NOMO-1 treated with dmso at 0.1 percent for 144 hours (cell line): Measurements from ENCODE around the gene PRR14L.
"Not testable (repeated sequence)": the region's sequence is repeated elsewhere in the genome, so short reads cannot be mapped to it uniquely, and the experiment has no call there.

Experiments
- DNase-seq: peaks from one replicate; lab custom pipeline; 2025; ENCODE audit not compliant: unreplicated experiment; lab: John Stamatoyannopoulos, UW

The PRR14L gene

GRCh38 chr22:31742115-31742514 lies 7.8 kb downstream of the PRR14L start:
- DNase-seq, result no peak

- DNase-seq, result not testable (repeated sequence)
Measured at GRCh38 chr22:31740314-31740713, 9.6 kb downstream of the PRR14L start.

DNA sequence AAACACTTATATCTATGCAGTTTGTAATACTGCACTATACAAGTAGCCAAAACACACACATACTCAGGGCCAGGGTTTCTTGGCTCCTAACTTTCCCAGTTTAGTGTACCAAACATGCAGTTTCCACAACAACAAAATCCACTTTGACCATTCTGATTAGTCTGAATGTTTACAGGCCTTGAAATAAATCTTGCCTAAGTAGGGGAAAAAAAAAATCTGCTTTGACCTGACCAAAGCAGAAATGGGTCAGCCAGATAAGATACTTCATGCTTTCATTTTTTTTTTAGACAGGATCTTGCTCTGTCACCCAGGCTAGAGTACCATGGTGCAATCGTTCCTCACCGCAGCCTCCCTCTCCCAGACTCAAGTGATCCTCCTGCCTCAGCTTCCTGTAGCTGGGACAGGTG lies 10.1 kb downstream of the PRR14L start:
- DNase-seq, result no peak

GRCh38 chr22:31738566-31738965 lies 11.4 kb downstream of the PRR14L start:
- no peak for DNase-seq

- DNase-seq, result no peak
Measured at GRCh38 chr22:31737932-31738331, 12.0 kb downstream of the PRR14L start.

GRCh38 chr22:31736458-31736857 lies 13.5 kb downstream of the PRR14L start:
- no peak for DNase-seq

GRCh38 chr22:31734512-31734911 lies 15.4 kb downstream of the PRR14L start:
- DNase-seq, result no peak

GRCh38 chr22:31733580-31734079 lies 16.3 kb downstream of the PRR14L start:
- DNase-seq, result no peak

GRCh38 chr22:31732089-31732829 lies 17.7 kb downstream of the PRR14L start:
- DNase-seq, result no peak

GRCh38 chr22:31730344-31730711 lies 19.6 kb downstream of the PRR14L start:
- DNase-seq, result no peak

- DNase-seq, result no peak
Measured at GRCh38 chr22:31728857-31729256, 21.1 kb downstream of the PRR14L start.

- DNase-seq, result no peak
Measured at GRCh38 chr22:31726692-31727091, 23.2 kb downstream of the PRR14L start.

DNA sequence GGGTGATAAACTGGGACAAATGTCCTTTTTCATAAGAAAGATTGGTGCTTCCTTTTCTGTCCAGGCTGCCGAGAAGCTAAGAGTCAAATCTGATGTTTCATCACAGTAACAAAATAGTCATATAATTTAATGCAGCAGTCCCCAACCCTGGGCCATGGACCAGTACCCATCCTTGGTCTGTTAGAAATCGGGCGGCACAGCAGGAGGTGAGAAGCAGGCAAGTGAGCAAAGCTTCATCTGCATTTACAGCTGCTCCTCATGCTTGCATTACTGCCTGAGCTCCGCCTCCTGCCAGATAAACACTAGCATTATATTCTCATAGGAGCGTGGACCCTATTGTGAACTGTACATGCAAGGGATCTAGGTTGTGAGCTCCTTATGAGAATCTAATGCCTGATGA lies 26.2 kb downstream of the PRR14L start:
- no peak for DNase-seq

DNA sequence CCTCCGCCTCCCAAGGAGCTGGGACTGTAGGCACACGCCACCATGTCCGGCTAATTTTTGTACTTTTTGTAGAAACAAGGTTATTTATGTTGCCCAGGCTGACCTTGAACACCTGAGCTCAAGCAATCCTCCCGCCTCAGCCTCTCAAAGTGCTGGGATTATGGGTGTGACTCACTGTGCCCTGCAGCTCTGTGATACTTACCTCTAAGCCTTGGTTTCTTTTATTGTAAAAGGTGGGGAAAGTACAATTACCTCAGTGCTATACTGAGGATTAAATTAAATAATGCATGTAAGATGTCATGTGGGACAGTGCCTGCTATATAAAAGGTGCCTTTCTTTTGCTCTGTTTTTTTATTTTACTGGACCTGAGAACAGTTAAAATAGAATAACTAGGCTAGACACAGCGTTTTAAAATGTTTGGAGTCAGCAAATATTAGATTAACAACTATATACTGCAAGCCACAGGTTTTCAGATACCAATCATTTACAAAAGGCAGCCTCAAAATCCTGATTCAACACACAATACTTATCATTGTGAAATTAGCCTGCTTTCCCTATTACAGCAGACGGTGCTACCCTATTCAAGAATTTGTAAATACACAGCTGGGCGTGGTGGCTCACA lies 30.0 kb downstream of the PRR14L start:
- no peak for DNase-seq

- no peak for DNase-seq
Measured at GRCh38 chr22:31715147-31715778, 34.7 kb downstream of the PRR14L start.

GRCh38 chr22:31711226-31711625 lies 38.7 kb downstream of the PRR14L start:
- not testable (repeated sequence) for DNase-seq

GRCh38 chr22:31707519-31707918 lies 42.4 kb downstream of the PRR14L start:
- DNase-seq, result no peak

DNA sequence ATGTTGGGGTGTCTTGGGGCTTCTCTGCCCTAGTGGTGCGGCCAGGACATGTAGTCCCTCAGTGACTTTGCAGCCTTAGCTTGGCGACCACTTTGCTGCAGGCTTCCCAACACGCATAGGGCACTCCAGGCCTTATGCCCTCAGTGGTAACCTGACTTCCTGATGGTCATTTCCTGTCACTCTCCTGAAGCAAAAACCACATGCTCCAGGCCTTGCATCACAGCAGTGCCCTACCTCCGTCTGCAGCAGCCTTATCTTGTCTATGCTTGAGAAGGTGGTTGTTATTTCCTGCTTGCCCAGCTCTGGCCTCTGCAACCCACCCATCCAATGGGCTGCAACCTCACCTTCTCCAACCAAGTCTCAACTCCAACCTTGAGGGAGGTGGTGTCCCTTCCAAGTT lies 54.5 kb downstream of the PRR14L start:
- DNase-seq, result peak; percentile 30

GRCh38 chr22:31694046-31694445 lies 55.9 kb downstream of the PRR14L start:
- DNase-seq, result not testable (repeated sequence)

DNA sequence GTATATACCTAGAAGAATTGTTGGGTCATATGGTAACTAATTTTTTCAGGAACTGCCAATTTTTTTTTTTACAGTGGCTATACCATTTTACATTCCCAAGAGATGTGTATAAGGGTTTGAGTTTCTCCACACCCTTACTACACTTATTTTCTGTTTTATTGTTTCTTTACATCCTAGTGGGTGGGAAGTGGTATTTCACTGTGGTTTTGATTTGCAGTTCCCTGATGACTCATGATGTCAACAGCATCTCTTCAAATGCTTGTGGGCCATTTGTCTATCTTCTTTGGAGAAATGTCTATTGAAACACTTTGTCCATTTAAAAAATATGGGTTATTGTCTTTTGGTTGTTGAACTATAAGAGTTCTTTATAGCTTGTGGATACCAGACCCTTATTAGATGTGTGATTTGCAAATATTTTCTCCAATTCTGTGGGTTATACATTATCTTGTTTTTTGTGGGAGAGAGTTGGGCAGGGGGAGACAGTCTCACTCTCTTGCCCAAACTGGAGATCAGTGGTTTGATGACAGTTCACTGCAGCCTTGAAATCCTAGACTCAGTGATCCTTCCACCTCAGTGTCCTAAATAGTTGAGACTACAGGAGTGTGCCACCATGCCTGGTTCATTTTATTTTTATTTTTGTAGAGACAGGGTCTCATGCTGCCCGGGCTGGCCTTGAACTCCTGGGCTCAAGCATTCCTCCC lies 57.6 kb downstream of the PRR14L start:
- DNase-seq, result peak; percentile 4

DNA sequence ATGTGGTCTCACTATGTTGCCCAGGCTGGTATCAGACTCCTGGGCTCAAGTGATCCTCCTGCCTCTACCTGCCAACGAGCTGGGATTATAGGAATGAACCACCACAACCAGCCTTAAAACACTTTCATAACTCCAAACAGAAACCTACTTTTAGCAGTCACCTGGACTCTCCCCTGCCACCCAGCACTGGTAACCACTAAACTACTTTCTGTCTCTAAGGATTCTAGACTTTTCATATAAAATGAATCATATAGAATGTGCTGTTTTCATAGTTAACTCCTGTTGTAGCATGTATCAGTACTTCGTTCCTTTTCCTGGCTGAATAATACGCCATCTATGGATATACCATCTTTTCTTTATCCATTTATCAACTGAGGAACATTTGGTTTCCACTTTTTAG lies 58.5 kb downstream of the PRR14L start:
- DNase-seq, result no peak
